HG03060 (cell line): ENCODE data around the gene OOSP2.

Source experiments
- ATAC-seq: cut with Tn5 transposase; IDR thresholded peaks from one replicate; pipeline ENCODE4 v1.9.1; 2021; ENCODE audit warnings: low read depth, moderate number of reproducible peaks; ENCODE audit not compliant: unreplicated experiment

Gene OOSP2

DNA sequence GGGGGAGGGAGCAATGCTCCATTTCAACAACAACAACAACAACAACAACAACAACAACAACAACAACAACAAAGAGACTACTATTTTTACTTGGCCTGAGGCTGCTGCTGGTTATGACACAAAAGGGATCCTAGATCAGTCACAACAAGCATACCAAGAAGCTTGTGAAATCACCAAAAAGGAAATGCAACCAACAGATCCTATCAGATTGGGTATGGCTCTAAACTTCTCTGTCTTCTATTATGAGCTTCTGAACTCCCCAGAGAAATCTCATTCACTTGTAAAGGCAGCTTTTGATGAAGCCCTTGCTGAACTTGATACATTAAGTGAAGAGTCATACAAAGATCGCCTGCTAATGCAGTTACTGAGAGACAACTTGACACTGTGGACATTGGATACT, 37.8 kb downstream of the OOSP2 start:
- no peak for ATAC-seq

DNA sequence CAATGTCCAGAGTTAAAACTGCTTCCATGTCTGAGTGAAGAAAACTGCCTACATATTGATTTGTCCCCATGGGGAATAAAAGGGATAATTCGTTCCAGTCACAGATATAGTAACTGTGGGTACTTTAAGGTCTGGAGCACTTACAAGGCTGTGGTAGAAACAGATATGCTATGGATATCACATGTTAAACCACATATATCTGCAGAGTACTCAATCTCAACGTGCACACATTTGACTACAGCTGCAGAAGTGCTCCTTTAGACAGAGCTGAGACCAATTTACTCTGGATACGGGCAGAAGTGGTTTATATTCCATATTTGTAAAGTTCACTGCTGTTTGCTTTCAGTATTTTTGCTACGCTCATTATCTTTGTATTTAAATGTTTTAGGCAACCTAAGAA, 38.5 kb downstream of the OOSP2 start:
- ATAC-seq = no peak

DNA sequence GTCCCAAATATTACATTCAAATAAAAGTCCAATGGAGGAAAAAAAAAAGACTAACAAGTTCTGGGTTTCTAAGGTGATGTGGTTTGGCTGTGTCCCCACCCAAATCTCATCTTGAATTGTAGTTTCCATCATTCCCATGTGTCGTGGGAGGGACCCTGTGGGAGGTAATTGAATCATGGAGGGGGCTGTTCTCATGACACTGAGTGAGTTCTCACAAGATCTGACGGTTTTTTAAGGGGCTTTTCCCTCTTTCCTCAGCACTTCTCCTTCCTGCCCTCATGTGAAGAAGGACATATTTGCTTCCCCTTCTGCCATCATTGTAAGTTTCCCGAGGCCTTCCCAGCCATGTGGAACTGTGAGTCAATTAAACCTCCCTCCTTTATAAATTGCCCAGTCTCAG, 40.3 kb downstream of the OOSP2 start:
- no peak for ATAC-seq

DNA sequence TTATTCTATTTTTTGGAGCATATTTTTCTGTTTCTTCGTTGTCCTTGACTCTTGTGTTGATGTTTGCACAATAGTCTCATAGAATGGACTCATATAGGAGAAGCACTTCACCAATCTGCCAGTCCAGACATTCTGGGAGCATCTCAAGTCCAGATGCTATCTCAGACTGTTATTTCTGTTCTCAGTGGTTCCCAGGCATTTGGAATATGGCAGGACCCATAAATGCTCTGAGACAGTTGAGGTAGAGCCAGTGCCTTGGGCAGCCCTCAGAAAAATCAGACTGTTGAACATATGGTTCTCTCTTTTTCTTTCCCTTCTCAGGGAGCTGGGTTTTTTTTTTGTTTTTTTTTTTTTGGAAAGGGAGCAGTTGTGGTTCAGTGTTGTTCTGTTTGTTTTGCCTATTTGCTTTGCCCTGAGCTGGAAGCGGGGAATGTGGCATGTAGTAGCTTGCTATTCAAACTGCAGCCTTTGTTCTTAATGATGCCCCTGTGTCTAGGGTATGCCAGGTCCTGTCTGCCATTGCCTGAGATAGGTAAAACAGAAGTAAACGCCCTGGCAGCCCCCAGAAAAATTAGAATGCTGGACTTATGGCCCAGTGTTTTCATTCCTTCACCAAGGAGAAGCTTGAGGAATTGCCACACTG, 44.5 kb downstream of the OOSP2 start:
- ATAC-seq = no peak

DNA sequence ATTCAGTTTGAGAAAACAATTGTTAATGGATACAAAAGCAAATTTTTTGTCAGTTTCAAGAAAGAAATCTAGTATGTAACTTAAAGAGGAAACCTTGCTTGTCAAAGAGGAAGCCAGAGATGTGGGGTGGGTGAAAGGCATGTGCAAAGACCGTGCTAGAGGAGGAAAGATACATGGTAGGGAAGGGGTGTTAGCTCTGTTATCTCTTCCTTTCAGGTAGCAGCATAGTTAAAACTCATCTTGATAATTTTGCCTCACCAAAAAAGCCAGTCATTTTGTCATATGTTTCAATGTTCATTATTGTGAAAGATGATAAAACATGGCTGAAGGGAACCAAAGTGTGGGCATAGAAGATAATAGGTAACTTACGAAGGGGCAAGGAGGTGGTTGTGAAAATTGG, 45.7 kb downstream of the OOSP2 start:
- no peak for ATAC-seq

DNA sequence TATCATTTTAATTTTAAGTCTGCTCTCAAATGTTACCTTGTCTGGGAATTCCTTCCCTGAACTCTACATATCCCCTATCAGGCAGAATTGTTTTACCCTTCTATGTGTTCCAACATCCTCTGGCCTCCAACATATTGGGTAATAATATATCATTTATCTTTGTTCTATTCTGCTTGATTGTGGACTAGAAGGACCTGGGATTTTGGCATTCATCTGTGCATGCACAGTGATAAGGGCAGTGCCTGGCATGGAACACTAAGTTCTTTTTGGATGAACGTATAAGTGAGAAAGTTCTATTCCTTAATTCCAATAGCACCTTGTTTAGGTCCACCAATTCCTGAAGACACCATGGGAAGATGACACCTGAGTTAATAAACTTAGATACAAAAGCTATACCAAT, 47.0 kb downstream of the OOSP2 start:
- ATAC-seq = no peak

DNA sequence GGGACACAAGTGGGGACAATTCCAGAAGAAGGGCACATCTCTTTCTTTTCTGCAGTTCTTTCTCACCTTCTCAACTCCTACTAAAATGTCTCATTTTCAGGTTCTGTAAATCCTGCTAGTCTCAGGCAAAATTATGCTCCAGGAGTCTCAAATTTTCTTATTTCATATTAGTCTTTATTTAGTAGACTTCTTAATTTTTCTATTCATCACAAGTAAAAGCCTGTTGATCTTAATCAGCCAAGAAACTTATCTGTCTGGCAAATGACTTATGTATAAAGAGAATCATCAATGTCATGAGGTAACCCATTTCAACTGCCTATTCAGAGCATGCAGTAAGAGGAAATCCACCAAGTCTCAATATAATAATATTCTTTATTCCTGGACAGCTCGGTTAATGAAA, 48.2 kb downstream of the OOSP2 start, which contains the start of gene MS4A2:
Gene MS4A2 (plus strand): TSS at position 301 of the 400 bp plus-strand sequence. CDS start 102 bp downstream, outside the sequence.
- ATAC-seq = no peak

DNA sequence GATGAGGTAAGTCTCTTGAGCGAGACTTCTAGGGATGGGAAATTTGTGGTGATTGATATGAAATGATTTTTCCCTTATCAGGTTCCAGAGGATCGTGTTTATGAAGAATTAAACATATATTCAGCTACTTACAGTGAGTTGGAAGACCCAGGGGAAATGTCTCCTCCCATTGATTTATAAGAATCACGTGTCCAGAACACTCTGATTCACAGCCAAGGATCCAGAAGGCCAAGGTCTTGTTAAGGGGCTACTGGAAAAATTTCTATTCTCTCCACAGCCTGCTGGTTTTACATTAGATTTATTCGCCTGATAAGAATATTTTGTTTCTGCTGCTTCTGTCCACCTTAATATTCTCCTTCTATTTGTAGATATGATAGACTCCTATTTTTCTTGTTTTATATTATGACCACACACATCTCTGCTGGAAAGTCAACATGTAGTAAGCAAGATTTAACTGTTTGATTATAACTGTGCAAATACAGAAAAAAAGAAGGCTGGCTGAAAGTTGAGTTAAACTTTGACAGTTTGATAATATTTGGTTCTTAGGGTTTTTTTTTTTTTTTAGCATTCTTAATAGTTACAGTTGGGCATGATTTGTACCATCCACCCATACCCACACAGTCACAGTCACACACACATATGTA, 55.4 kb downstream of the OOSP2 start:
- no peak for ATAC-seq

DNA sequence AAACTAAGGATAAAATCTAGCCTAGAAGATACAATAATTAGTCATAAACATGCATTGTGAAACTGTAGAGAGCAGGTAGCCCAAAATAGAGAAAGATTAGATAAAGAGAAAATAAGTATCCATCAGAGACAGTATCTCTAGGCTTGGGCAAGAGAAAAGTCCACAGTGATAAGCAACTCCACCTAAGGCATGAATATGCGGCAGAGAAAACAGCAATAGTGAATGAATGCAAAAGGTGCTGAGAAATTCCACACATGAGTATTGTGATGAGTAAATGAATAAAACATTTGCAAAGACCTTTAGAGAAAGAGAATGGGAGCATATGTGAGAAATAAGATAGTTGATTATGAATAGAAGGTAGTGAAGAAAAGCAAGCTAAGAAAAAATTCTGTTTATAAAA, 57.0 kb downstream of the OOSP2 start:
- ATAC-seq = no peak
